Upper lobe of left lung (tissue), 4 donors: ENCODE measurements around the gene KIRREL3.

Experiments
- EP300 ChIP-seq, 4 donors: sonication (generic); formaldehyde crosslinking; IDR thresholded peaks; one replicate each; pipeline ENCODE4 v1.5.1; 2017; ENCODE audit warnings: antibody characterized with exemption in 4 of 4, control low read depth in 2 of 4
- POLR2A ChIP-seq, 4 donors: fragments of 450-650 bp; IDR thresholded peaks; one replicate each; pipeline ENCODE4 v1.5.1; 2016 to 2017; ENCODE audit warnings: antibody characterized with exemption in 4 of 4, mild to moderate bottlenecking in 2 of 4
- POLR2AphosphoS5 ChIP-seq, 2 donors: sonication (generic); formaldehyde crosslinking; IDR thresholded peaks; one replicate each; pipeline ENCODE4 v1.5.1; 2017; ENCODE audit warnings: antibody characterized with exemption in 2 of 2
- TF ChIP-seq, protein P1 (sequence below), 6 experiments: fragments of 450-650 bp in 4 of 6; fragments of 200-600 bp in 2 of 6; sonication (generic) in 2 of 6; IDR thresholded peaks; one replicate each; pipeline ENCODE4 v1.5.1; 2016 to 2019; ENCODE audit warnings: antibody characterized with exemption in 6 of 6

- TF ChIP-seq POLR2AphosphoS5 (IDR thresholded peaks at IDR 0.05) (no peak), POLR2A (IDR thresholded peaks at IDR 0.05) (no peak), EP300 (IDR thresholded peaks at IDR 0.05) (no peak)
- TF ChIP-seq, protein P1, sequence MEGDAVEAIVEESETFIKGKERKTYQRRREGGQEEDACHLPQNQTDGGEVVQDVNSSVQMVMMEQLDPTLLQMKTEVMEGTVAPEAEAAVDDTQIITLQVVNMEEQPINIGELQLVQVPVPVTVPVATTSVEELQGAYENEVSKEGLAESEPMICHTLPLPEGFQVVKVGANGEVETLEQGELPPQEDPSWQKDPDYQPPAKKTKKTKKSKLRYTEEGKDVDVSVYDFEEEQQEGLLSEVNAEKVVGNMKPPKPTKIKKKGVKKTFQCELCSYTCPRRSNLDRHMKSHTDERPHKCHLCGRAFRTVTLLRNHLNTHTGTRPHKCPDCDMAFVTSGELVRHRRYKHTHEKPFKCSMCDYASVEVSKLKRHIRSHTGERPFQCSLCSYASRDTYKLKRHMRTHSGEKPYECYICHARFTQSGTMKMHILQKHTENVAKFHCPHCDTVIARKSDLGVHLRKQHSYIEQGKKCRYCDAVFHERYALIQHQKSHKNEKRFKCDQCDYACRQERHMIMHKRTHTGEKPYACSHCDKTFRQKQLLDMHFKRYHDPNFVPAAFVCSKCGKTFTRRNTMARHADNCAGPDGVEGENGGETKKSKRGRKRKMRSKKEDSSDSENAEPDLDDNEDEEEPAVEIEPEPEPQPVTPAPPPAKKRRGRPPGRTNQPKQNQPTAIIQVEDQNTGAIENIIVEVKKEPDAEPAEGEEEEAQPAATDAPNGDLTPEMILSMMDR (IDR thresholded peaks at IDR 0.05): no peak
These were observed 360.9 kb downstream of the KIRREL3 start for GRCh38 chr11:126639692-126640091.
